Right lobe of liver (tissue), 6 donors: ENCODE results near the gene ARFGEF3. TPM values are rescaled to one million over a fixed set of nuclear protein-coding genes. Genes with fewer than 3 reads are reported as not detected.

Experiments used
- ATAC-seq, 4 donors: fragments of 200-7000 bp; cut with Tn5 transposase; one replicate each; pipeline ENCODE4 v1.9.1; 2020; ENCODE audit warnings: mild to moderate bottlenecking in 4 of 4, moderate library complexity in 4 of 4
- DNase-seq, 3 donors: peaks; one replicate each; pipeline ENCODE4 v3.0.0-alpha.2; 2020
- H3K27ac ChIP-seq, 3 donors: fragments of 200-600 bp; one replicate each; pipeline ENCODE4 v1.8.0; 2022
- H3K27me3 ChIP-seq, 2 donors: fragments of 200-600 bp; one replicate each; pipeline ENCODE4 v1.8.0; 2022
- H3K36me3 ChIP-seq, 4 donors: fragments of 200-600 bp; sonication (generic) in 1 of 4; one replicate each; pipeline versions ENCODE4 v1.5.1 to v1.8.0; 2017 to 2022; ENCODE audit warnings: control low read depth in 1 of 4
- H3K4me1 ChIP-seq, 4 donors: fragments of 200-600 bp; sonication (generic) in 1 of 4; one replicate each; pipeline versions ENCODE4 v1.5.1 to v1.8.0; 2017 to 2022; ENCODE audit warnings: control low read depth in 1 of 4
- H3K4me3 ChIP-seq, 3 donors: fragments of 200-600 bp; one replicate each; pipeline ENCODE4 v1.8.0; 2022
- H3K9me3 ChIP-seq, 4 donors: fragments of 200-600 bp; sonication (generic) in 1 of 4; one replicate each; pipeline versions ENCODE4 v1.5.1 to v1.8.0; 2017 to 2022; ENCODE audit warnings: control low read depth in 1 of 4
- POLR2A ChIP-seq: fragments of 450-650 bp; IDR thresholded peaks from one replicate; pipeline ENCODE4 v1.6.1; 2017; ENCODE audit warnings: antibody characterized with exemption, mild to moderate bottlenecking
- WGBS: methylation state at CpG from one replicate; pipeline ENCODE4 v1.1.6; 2018; ENCODE audit warnings: low coverage, low lambda C conversion rate; ENCODE audit not compliant: insufficient coverage; ENCODE audit errors: missing lambda C conversion rate; 5-methylcytosine and 5-hydroxymethylcytosine counted together
- intact Hi-C, 2 donors: fragments of 100-400 bp; cut with DNase I; formaldehyde crosslinking; loops; one replicate each; pipeline versions ENCODE4 v1.11.2 to v1.14.1; 2022
- total RNA-seq, 6 experiments: library from RNA; depleted of rRNA in 2 of 6; stranded (reverse); fragments of >200 nt in 2 of 6; fragmentation: NEBNext Ultra II Directional in 3 of 6; extraction: Animal tissue kit (Norgen Biotek cat#: 25700) in 3 of 6; gene quantifications; one replicate each; pipeline versions ENCODE4 v1.1.0 to v1.2.4, GENCODE V29; 2016 to 2023
- TF ChIP-seq, protein P1 (sequence below), 4 donors: fragments of 200-600 bp in 3 of 4; fragments of 450-650 bp in 1 of 4; IDR thresholded peaks; one replicate each; pipeline versions ENCODE4 v1.5.1 to v1.8.0; 2016 to 2022; ENCODE audit warnings: antibody characterized with exemption in 4 of 4, mild to moderate bottlenecking in 2 of 4
- donor health status: DM: no; HTN: yes; CAD: no.
- donor health status: DM: no; HTN: no; CAD: no.
- donor health status: DM: no; HTN: no; CAD: no.
- donor health status: DM: no; HTN: yes; CAD: no.
- donor health status: DM: no; HTN: yes; CAD: no.

The ARFGEF3 gene
- total RNA-seq, 6 experiments from 2014 or later, result 0.07 to 2.0 (median 0.24) TPM

DNA sequence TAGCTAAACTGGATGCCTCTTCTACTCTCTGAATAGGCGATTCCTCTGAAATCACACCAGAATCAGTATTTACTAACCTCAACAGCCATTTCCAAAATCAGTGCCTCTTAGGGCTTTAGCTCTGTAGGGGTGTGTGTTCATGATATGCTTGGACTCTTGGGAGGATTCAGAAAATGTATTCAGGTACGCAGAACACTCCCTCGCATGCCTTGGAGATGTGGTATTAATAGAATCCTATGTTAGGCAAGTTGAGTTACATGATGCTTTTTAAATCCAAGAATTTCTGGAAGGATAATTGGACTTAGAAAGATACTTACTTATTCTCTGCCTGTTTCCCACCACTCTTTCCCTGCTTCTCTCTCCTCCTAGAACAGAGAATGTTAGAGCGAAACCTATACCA is 88.3 kb downstream of the ARFGEF3 start:
- intact Hi-C loops, result no loop called here
- Histone ChIP-seq H3K4me1 (no peaks in the 10 kb centered on the region), H3K27ac (no peak overlapping the region), H3K27me3 (no peaks in the 10 kb centered on the region), H3K9me3 (no peaks in the 10 kb centered on the region), H3K36me3 (no peaks in the 10 kb centered on the region), H3K4me3 (no peak overlapping the region)
- ATAC-seq, result no peak
- WGBS, result 89% methylated on average over 4 of the region's 4 CpGs
- no peak for TF ChIP-seq POLR2A
- TF ChIP-seq, protein P1, sequence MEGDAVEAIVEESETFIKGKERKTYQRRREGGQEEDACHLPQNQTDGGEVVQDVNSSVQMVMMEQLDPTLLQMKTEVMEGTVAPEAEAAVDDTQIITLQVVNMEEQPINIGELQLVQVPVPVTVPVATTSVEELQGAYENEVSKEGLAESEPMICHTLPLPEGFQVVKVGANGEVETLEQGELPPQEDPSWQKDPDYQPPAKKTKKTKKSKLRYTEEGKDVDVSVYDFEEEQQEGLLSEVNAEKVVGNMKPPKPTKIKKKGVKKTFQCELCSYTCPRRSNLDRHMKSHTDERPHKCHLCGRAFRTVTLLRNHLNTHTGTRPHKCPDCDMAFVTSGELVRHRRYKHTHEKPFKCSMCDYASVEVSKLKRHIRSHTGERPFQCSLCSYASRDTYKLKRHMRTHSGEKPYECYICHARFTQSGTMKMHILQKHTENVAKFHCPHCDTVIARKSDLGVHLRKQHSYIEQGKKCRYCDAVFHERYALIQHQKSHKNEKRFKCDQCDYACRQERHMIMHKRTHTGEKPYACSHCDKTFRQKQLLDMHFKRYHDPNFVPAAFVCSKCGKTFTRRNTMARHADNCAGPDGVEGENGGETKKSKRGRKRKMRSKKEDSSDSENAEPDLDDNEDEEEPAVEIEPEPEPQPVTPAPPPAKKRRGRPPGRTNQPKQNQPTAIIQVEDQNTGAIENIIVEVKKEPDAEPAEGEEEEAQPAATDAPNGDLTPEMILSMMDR (IDR thresholded peaks at IDR 0.05), result no peak
- DNase-seq, result no peak

DNA sequence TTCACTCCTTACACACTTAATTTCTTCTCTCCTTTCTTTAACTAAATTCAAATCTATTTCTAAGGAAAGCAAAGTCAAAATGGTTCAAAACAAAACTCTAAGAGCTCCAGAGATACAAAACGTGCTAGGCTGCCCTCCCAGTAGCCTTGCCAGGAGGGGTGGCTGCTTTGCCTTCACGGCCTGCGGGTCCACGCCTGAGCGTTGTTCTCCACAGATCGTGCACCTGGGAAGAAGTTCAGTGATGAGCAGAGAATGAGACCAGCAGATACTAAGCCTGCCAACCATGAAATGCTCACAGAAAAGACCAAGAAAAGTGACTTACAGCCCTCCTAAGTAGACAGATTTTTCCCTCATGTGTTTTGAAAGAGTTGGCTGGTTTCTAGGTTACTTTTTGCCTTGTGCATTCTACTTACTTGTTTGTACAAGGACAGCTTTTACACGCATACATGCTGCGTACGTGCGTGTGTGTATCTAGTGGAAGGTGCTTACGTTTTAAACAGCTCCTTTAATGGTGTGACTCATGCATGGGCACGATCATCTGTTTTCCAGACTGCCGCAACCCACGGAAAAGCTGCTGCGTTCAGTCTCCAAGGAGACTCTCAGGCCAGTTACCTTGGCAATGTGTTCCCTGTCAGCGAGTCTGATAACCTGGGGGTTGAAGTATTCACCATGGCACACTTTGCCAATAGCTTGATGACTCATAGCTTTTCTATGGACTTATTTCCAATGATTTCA is 88.9 kb downstream of the ARFGEF3 start:
- DNase-seq (no peak), ATAC-seq (peak in 1 of 4 donors; percentile 54)
- H3K27me3 ChIP-seq, result no peaks in the 10 kb centered on the region
- intact Hi-C loops, result no loop called here
- TF ChIP-seq, protein P1 (IDR thresholded peaks at IDR 0.05), result no peak
- no peak for TF ChIP-seq POLR2A
- H3K36me3 ChIP-seq, result no peaks in the 10 kb centered on the region
- no peak overlapping the region for H3K27ac ChIP-seq
- WGBS, result 80% methylated on average over 12 of the region's 16 CpGs
- no peaks in the 10 kb centered on the region for H3K4me1 ChIP-seq
- no peaks in the 10 kb centered on the region for H3K9me3 ChIP-seq
- no peak overlapping the region for H3K4me3 ChIP-seq

DNA sequence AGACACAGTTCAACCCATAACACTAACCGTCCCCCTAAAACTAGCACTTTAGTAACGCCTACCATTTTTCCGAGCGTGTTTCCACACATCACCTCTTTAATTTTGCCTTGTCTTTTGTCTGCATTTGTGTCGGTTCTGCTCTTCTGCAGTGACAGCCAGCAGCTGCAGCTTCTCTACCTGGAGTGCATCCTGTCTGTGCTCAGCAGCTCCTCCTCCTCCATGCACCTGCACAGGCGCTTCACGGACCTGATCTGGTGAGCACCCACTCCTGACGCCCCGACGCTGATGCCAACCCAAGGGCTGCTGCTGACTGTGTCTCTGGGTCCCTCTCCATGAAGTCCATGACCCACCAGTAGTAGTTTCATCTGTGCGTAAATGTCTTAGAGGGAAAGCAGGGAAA is 92.0 kb downstream of the ARFGEF3 start:
- TF ChIP-seq, protein P1 (IDR thresholded peaks at IDR 0.05), result no peak
- no peak for TF ChIP-seq POLR2A
- Histone ChIP-seq H3K27me3 (no peaks in the 10 kb centered on the region), H3K9me3 (no peaks in the 10 kb centered on the region), H3K4me1 (peaks cover 0 to 22% (median 4%) of the 10 kb centered on the region in 4 donors), H3K27ac (no peak overlapping the region), H3K4me3 (no peak overlapping the region), H3K36me3 (no peaks in the 10 kb centered on the region)
- WGBS, result 94% methylated on average over 7 of the region's 11 CpGs
- intact Hi-C loops, result no loop called here
- DNase-seq, result no peak
- no peak for ATAC-seq

DNA sequence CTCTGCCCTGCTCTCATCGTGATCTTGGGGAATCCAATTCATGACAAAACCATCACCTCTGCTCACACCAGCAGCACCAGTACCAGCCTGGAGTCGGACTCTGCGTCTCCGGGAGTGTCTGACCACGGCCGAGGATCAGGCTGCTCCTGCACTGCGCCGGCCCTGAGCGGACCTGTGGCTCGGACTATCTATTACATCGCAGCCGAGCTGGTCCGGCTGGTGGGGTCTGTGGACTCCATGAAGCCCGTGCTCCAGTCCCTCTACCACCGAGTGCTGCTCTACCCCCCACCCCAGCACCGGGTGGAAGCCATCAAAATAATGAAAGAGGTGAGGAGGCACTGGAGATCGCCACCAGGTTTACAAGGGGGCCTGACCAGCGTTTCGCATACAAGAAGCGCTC is 93.7 kb downstream of the ARFGEF3 start:
- Histone ChIP-seq H3K27ac (no peak overlapping the region), H3K27me3 (no peaks in the 10 kb centered on the region), H3K9me3 (no peaks in the 10 kb centered on the region), H3K4me1 (peaks cover 0 to 27% (median 4%) of the 10 kb centered on the region in 4 donors), H3K36me3 (no peaks in the 10 kb centered on the region), H3K4me3 (no peak overlapping the region)
- ATAC-seq (peak in 1 of 4 donors; percentile 30), DNase-seq (no peak)
- no peak for TF ChIP-seq POLR2A
- TF ChIP-seq, protein P1 (IDR thresholded peaks at IDR 0.05), result no peak
- intact Hi-C loops, result no loop called here
- 91% methylated on average over 9 of the region's 20 CpGs for WGBS
